A549 treated with RU486 at 1 μM for 4 hours (cell line): ENCODE results near the gene ZDBF2. TPM values are rescaled to one million over a fixed set of nuclear protein-coding genes. Genes with fewer than 3 reads are reported as not detected.

ENCODE experiments used
- total RNA-seq: library from RNA; stranded (reverse); fragments of 200-300 nt; extraction: Qiagen RNA extraction; gene quantifications from 5 replicates; pipeline ENCODE4 v1.2.3, GENCODE V29; 2022; ENCODE audit warnings: low read depth

Gene ZDBF2
- 0.59 to 1.6 TPM (median 1.3 TPM) in 5 replicates for total RNA-seq

DNA sequence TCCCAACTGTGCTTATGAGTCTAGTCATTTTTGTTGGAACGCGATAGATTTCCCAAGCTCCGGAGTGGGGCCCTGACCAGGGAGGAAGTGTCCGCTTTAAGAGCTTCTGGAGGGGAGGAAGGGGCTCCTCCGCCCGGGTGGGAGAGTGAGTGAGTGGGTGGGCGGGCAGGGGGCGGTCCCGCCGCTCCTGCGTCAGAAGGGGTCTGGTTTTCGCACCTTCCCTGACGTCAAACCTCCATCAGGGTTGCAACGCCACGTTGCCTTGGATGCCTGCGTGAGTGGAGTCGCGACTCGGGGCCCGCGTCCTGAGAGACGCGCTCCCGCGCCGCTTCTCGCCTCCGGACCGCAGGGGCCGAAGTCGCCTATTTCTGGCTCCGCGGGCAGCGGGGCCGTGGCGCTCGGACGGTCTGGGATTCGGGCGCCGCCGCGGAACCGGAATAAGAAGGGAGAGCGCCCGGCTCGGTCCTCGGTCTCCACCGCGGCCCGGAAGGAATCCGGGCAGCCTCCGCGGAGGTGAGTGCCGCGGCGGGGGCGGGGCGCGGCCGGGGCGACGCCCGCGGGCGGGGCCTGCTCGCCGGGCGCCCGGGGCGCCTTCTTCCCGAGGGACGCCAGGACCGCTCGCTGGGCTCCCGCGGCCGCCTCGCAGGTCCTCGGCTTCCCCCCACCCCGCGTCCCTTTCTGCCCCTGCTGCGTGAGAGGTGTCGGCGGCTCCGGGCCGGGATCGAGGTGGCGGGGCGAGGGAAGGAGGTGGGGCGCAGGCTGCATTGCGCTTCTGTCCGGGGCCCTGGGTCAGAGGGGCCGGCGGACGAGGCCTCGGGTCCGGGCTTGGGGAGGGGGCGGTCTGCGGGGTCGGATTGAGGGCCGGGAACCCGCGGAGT lies at the start of gene ZDBF2:
ZDBF2 (plus strand) TSS at position 230 of the 878 bp plus-strand sequence. CDS start 7,187 bp downstream, outside the sequence.

Other genes with a start within 250 kb of the ZDBF2 start
- gene INO80D, start 188.5 kb upstream of the ZDBF2 start, total RNA-seq = 0.88 to 2.1 TPM (median 1.8 TPM) in 5 replicates
- 60.8 to 69.7 TPM (median 63.7 TPM) in 5 replicates for gene NDUFS1, start 115.2 kb upstream of the ZDBF2 start, total RNA-seq
- 1,032 to 1,168 TPM (median 1,129 TPM) in 5 replicates for gene EEF1B2, start 114.8 kb upstream of the ZDBF2 start, total RNA-seq
- 8.5 to 11.2 TPM (median 9.6 TPM) in 5 replicates for gene ADAM23, start 168.9 kb downstream of the ZDBF2 start, total RNA-seq